A673 (cell line): ENCODE data around the gene TXNL4B. TPM values are rescaled to one million over a fixed set of nuclear protein-coding genes. Genes with fewer than 3 reads are reported as not detected.

ENCODE experiments used
- Bru-seq: library from RNA; stranded (reverse); fragments of 400-500 nt; gene quantifications from one replicate; lab custom pipeline; 2021; lab: Mats Ljungman, UMichigan
- BruChase-seq, 2 experiments: library from RNA; stranded (reverse); fragments of 400-500 nt; gene quantifications; one replicate each; lab custom pipeline; 2021; lab: Mats Ljungman, UMichigan
- BruUV-seq: library from RNA; stranded (reverse); fragments of 400-500 nt; replicated peaks from 2 replicates; lab custom pipeline; 2021; lab: Mats Ljungman, UMichigan
- CTCF ChIA-PET: fragments of 300-600 bp; sonication (Branson Sonifier 250); formaldehyde crosslinking; loops from one replicate; lab custom pipeline; 2022; ENCODE audit warnings: antibody characterized with exemption; lab: Charles Lee
- POLR2A ChIA-PET: fragments of 300-600 bp; sonication (Branson Sonifier 250); formaldehyde crosslinking; loops from one replicate; lab custom pipeline; 2022; ENCODE audit warnings: antibody characterized with exemption; ENCODE audit not compliant: low non-redundant PET; lab: Charles Lee
- DNase-seq: peaks from one replicate; pipeline ENCODE4 v3.0.0-alpha.2; 2015; ENCODE audit warnings: low spot score
- H3K27ac ChIP-seq: fragments of 200-600 bp; sonication (generic); 2 replicates; pipeline ENCODE4 v1.5.1; 2016; ENCODE audit warnings: mixed run types, low read depth, mild to moderate bottlenecking, mixed read lengths, antibody characterized with exemption, low read length; ENCODE audit not compliant: poor library complexity, severe bottlenecking
- H3K27me3 ChIP-seq: fragments of 200-600 bp; sonication (generic); replicated peaks from 2 replicates; pipeline ENCODE4 v1.6.1; 2017; ENCODE audit warnings: mixed run types, low read depth, mild to moderate bottlenecking, mixed read lengths, antibody characterized with exemption, low read length; ENCODE audit not compliant: insufficient read depth, poor library complexity
- H3K36me3 ChIP-seq: fragments of 200-600 bp; sonication (generic); 2 replicates; pipeline ENCODE4 v1.6.1; 2016; ENCODE audit warnings: mixed run types, mild to moderate bottlenecking, mixed read lengths, antibody characterized with exemption, low read length; ENCODE audit not compliant: insufficient read depth, poor library complexity, severe bottlenecking
- H3K4me1 ChIP-seq: fragments of 200-600 bp; sonication (generic); 2 replicates; pipeline ENCODE4 v1.6.1; 2017; ENCODE audit warnings: mixed run types, mild to moderate bottlenecking, mixed read lengths, antibody characterized with exemption, low read length; ENCODE audit not compliant: insufficient read depth, poor library complexity, severe bottlenecking
- H3K4me3 ChIP-seq: fragments of 200-600 bp; sonication (generic); 2 replicates; pipeline ENCODE4 v1.5.1; 2016; ENCODE audit warnings: low read depth, mixed run types, mild to moderate bottlenecking, mixed read lengths, low read length; ENCODE audit not compliant: poor library complexity, severe bottlenecking
- H3K9me3 ChIP-seq: fragments of 200-600 bp; sonication (generic); 2 replicates; pipeline ENCODE4 v1.6.1; 2016; ENCODE audit warnings: mixed run types, low read depth, mild to moderate bottlenecking, mixed read lengths, antibody characterized with exemption, low read length; ENCODE audit not compliant: poor library complexity, severe bottlenecking
- CTCF ChIP-seq: fragments of 300-800, 200-600 bp; sonication (generic); conservative IDR thresholded peaks from 2 replicates; pipeline ENCODE4 v1.5.1; 2017; ENCODE audit warnings: low read depth, mild to moderate bottlenecking, antibody characterized with exemption, low read length, moderate library complexity, mixed read lengths
- EZH2 ChIP-seq: fragments of 200-600 bp; sonication (generic); IDR thresholded peaks from 2 replicates; pipeline ENCODE4 v1.6.1; 2017; ENCODE audit warnings: borderline replicate concordance, low read depth, mild to moderate bottlenecking, mixed read lengths, antibody characterized with exemption, low read length; ENCODE audit not compliant: poor library complexity, severe bottlenecking
- intact Hi-C: fragments of 100-400 bp; cut with micrococcal nuclease; formaldehyde crosslinking; loops from one replicate; pipeline ENCODE4 v1.10.0; 2022; ENCODE audit not compliant: unreplicated experiment
- long read RNA-seq: library from polyadenylated mRNA; stranded (forward); transcript quantifications from one replicate; pipeline ENCODE4 v2.0.0, GENCODE V29; 2022
- total RNA-seq: library from RNA; stranded (reverse); gene quantifications from 2 replicates; pipeline ENCODE4 v1.2.3, GENCODE V29; 2021

The TXNL4B gene
- total RNA-seq (15.8 and 17.6 TPM in 2 replicates), Bru-seq, nascent RNA (percentile 76 among the genes with signal in this experiment), BruChase-seq, experiment 1, labeled RNA remaining after a 2-hour chase (percentile 80 among the genes with signal in this experiment), BruChase-seq, experiment 2, labeled RNA remaining after a 6-hour chase (percentile 75 among the genes with signal in this experiment)
- long read RNA-seq, transcript TXNL4B-201 (4 exons, 2,556 nt), result major isoform, 18 of 25 reads
- long read RNA-seq, partial matches to known transcripts, result 0 of 25 reads
- long read RNA-seq, other reads (novel, unspliced or antisense), result 7 of 25 reads

- no TSS peak for BruUV-seq
- ChIA-PET POLR2A (interaction anchor here (0.5 to 1.0 kb wide), 4 partner anchors 31 to 1452 kb away, joined by 3 to 12 read pairs (median 5); no protein-coding TSS in a partner anchor), CTCF (interaction anchor here (0.6 to 2.4 kb wide), 2 partner anchors 55 to 132 kb away, joined by 4 to 7 read pairs; no protein-coding TSS in a partner anchor)
- peak; percentile 99 for DNase-seq
- Histone ChIP-seq H3K9me3 (no peaks in the 10 kb centered on the region), H3K27me3 (no peaks in the 10 kb centered on the region), H3K4me3 (peak within 1 kb of the TSS; percentile 70), H3K4me1 (peaks cover 8% of the 10 kb centered on the region), H3K36me3 (peaks cover 43% of the 10 kb centered on the region), H3K27ac (peak within 1 kb of the TSS; percentile 89)
- intact Hi-C loops, result no loop called here
- no peak for TF ChIP-seq EZH2
- no peak for TF ChIP-seq CTCF
Measured at GRCh38 chr16:72093448-72094265, at the start of gene TXNL4B, which contains the start of gene DHX38. Gene TXNL4B, minus strand, starts transcription at chr16:72093620. Its CDS starts 2,871 bp downstream, at chr16:72090749. Gene DHX38, plus strand, starts transcription at chr16:72093847. Its CDS starts 2,311 bp downstream, at chr16:72096158.

GRCh38 chr16:72142476-72142875 is 49.1 kb upstream of the TXNL4B start:
- POLR2A ChIA-PET, result no interaction called here

More at GRCh38 chr16:72142476-72142875, 49.1 kb upstream of the TXNL4B start:
- CTCF ChIA-PET, result no interaction called here
- intact Hi-C loops, result no loop called here
- no peak for DNase-seq
- H3K9me3 ChIP-seq, result no peaks in the 10 kb centered on the region
- H3K4me3 ChIP-seq, result no peak overlapping the region
- no peaks in the 10 kb centered on the region for H3K36me3 ChIP-seq
- H3K4me1 ChIP-seq, result no peaks in the 10 kb centered on the region
- no peak overlapping the region for H3K27ac ChIP-seq
- no TSS peak for BruUV-seq
- TF ChIP-seq CTCF, result no peak
- no peak for TF ChIP-seq EZH2
- H3K27me3 ChIP-seq, result peaks cover 16% of the 10 kb centered on the region
